ENCODE measurements around the gene MTSS2.
A peak's percentile ranks its signal among the peaks of the same experiment; 100 is the strongest.

Gene MTSS2

GRCh38 chr16:70670175-70670574 lies 15.7 kb downstream of the MTSS2 start:
- no peak for DNase-seq (ENCODE audit: low spot score)

- no peak for DNase-seq (ENCODE audit: low spot score)
These were observed 19.8 kb downstream of the MTSS2 start for GRCh38 chr16:70665806-70666735.

- no peak for DNase-seq (ENCODE audit: low spot score)
These were observed 20.6 kb downstream of the MTSS2 start for GRCh38 chr16:70665113-70665694.

GRCh38 chr16:70664325-70665112 lies 21.3 kb downstream of the MTSS2 start:
- DNase-seq (ENCODE audit: low spot score): no peak

- no peak for DNase-seq (ENCODE audit: low spot score)
These were observed 22.1 kb downstream of the MTSS2 start for GRCh38 chr16:70663524-70664324.

GRCh38 chr16:70662991-70663523 lies 22.8 kb downstream of the MTSS2 start:
- DNase-seq (ENCODE audit: low spot score): no peak

- no peak for DNase-seq (ENCODE audit: low spot score)
These were observed 23.8 kb downstream of the MTSS2 start for GRCh38 chr16:70661918-70662641.

- DNase-seq (ENCODE audit: low spot score): no peak
These were observed 24.3 kb downstream of the MTSS2 start for GRCh38 chr16:70661534-70661917.

GRCh38 chr16:70660672-70661350 lies 25.0 kb downstream of the MTSS2 start:
- no peak for DNase-seq (ENCODE audit: low spot score)

GRCh38 chr16:70659953-70660671 lies 25.7 kb downstream of the MTSS2 start:
- DNase-seq (ENCODE audit: low spot score): no peak

- DNase-seq (ENCODE audit: low spot score): no peak
These were observed 26.3 kb downstream of the MTSS2 start for GRCh38 chr16:70659546-70659945.

- no peak for DNase-seq (ENCODE audit: low spot score)
These were observed 26.9 kb downstream of the MTSS2 start for GRCh38 chr16:70658921-70659320.

GRCh38 chr16:70657956-70658355 lies 27.9 kb downstream of the MTSS2 start:
- no peak for DNase-seq (ENCODE audit: low spot score)

GRCh38 chr16:70656712-70657263 lies 29.1 kb downstream of the MTSS2 start:
- no peak for DNase-seq (ENCODE audit: low spot score)

- no peak for DNase-seq (ENCODE audit: low spot score)
These were observed 29.7 kb downstream of the MTSS2 start for GRCh38 chr16:70656065-70656711.

- DNase-seq (ENCODE audit: low spot score): peak; percentile 85
These were observed 31.8 kb downstream of the MTSS2 start for GRCh38 chr16:70653809-70654771.

GRCh38 chr16:70653406-70653805 lies 32.4 kb downstream of the MTSS2 start:
- DNase-seq (ENCODE audit: low spot score): peak; percentile 8

- DNase-seq (ENCODE audit: low spot score): peak; percentile 77
These were observed 33.5 kb downstream of the MTSS2 start for GRCh38 chr16:70652322-70652721.
